Kasumi-1 (cell line): ENCODE results near the gene CACNA1D.

Source experiments
- DNase-seq, 2 experiments: peaks; one replicate each; lab custom pipeline; 2025; lab: John Stamatoyannopoulos, UW

Gene CACNA1D

GRCh38 chr3:53845103-53845880 is 350.9 kb downstream of the CACNA1D start:
- no peak for DNase-seq

- DNase-seq = no peak
Observed at GRCh38 chr3:53845881-53846133, 351.4 kb downstream of the CACNA1D start.

DNA sequence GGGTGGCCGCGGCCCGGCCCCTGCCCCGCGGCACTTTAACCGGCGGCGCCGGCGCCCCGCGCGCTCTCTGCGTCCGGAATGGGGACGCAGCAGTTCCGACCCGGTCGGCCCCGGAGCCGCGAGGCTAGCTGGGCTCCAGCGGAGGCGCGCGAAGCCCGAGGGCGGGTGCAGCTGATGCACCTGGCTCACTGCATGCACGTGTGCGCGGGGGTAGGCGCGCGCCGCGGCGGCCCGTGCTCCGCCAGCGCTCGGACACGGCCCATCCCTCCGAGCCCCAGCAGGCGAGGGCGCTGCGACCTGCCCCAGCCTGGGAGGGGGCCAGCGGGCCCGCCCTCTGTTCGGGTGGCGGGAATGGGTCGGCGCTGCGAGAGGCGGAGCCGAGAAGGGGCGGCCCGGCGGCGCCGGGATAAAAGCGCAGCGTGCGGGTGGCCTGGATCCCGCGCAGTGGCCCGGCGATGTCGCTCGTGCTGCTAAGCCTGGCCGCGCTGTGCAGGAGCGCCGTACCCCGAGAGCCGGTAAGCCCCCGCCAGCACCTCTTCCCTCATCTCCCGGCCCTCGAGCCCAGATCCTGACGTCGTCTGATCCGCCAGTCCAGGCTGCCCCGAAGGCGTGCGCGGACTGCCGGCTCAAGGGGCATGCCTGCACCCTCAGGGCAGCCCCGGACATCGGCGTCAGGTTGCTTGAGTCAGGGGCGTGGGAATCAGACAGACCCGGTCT is 351.9 kb downstream of the CACNA1D start, which contains the start of the genes CHDH and IL17RB:
Gene CHDH (minus strand): TSS at position 286 of the 717 bp plus-strand sequence. CDS start 22,411 bp downstream, outside the sequence.
Gene IL17RB (plus strand): TSS at position 435 of the 717 bp plus-strand sequence. CDS start 21 bp downstream, at position 456.
- DNase-seq = no peak

DNA sequence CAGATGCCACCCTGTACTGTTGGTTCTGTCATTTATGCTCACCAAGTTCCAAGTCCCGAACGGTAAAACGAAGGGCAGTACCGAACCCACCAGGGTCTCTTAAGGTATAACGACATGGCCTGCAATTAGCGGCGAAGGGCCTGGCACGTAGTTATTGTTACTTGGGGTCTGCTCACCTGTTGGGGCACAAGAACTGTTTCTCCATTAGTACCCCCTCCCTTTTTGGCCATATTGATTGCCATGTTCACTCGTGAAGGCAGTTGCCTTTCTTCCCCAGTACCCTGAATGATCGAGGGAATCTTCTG is 352.4 kb downstream of the CACNA1D start:
- DNase-seq = no peak

DNA sequence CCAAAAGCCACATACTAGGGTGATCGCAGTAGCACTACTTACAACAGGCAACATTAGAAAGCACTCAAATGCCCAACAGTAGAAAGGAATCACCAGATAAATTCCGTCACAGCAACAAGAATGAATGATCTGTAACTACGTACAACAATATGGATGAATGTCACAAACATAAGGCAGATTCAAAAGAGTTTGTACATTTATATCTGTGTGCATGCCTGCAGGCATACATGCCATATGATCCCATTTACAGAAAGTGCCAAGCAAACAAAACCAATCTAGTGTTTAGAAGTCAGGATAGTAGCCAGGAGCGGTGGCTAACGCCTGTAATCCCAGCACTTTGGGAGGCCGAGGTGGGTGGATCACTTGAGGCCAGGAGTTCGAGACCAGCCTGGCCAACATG is 355.5 kb downstream of the CACNA1D start:
- DNase-seq = no peak

DNA sequence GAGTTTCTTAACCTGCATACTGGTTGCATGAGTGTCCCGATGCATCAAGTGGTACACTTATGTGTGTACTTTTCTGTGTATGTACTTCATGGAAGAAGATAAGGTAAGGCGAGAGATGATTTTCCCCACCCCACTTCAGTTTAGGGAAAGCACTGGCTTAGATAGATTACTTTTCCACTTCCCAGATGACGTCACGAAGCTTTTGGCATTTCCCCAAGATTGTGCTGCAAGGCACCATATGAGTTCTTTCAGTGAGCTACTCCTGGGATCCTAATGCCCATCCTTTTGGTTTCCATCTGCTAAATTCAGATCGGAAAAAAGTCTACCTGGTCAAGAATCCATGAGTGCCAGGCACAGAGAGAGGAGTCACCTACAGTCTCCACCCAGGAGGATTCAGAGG is 356.5 kb downstream of the CACNA1D start:
- DNase-seq = no peak

GRCh38 chr3:53856964-53857363 is 362.6 kb downstream of the CACNA1D start:
- no peak for DNase-seq

DNA sequence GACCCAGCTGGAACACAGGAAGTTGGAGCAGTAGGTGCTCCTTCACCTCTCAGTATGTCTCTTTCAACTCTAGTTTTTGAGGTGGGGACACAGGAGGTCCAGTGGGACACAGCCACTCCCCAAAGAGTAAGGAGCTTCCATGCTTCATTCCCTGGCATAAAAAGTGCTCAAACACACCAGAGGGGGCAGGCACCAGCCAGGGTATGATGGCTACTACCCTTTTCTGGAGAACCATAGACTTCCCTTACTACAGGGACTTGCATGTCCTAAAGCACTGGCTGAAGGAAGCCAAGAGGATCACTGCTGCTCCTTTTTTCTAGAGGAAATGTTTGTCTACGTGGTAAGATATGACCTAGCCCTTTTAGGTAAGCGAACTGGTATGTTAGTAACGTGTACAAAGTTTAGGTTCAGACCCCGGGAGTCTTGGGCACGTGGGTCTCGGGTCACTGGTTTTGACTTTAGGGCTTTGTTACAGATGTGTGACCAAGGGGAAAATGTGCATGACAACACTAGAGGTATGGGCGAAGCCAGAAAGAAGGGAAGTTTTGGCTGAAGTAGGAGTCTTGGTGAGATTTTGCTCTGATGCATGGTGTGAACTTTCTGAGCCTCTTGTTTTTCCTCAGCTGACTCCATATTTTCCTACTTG is 363.8 kb downstream of the CACNA1D start:
- peak in 1 of 2 experiments; percentile 4 for DNase-seq

GRCh38 chr3:53859178-53859577 is 364.8 kb downstream of the CACNA1D start:
- no peak for DNase-seq

DNA sequence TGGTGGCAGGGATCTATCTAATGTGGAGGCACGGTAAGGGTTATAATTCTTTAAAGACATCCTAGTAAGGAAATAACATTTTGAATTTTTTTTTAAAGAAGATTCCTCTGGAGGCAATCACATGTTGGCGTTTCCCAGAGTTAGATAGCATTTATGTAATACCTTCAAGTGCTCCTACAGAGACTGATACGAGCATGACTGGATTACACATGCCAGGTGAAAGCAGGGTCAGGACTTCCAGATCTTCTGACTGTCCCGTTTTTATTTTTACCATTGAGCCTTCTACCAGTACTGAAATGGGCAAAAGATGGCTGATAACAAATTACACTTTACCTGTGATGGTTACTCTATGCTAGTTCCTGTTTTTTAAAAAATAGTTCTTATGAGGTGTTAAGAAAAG is 365.8 kb downstream of the CACNA1D start:
- no peak for DNase-seq

GRCh38 chr3:53862241-53862640 is 367.8 kb downstream of the CACNA1D start:
- no peak for DNase-seq

DNA sequence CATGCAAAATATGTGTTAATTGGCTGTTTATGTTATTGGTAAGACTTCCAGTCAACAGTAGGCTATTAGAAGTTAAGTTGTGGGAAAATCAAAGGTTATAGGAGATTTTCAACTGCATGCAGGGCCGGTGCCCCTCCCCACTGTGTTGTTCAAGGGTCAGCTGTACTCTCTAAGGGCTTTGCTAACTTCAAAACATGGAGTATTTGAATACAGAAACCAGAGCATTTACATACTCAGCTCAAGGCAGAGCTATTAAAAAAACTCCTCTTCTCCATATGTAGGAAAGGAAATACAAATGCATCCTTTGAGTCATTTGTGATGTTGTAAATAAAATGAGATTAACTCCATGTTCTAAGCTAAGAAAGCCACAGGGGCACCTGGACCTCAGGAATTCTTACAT is 368.7 kb downstream of the CACNA1D start:
- DNase-seq = no peak
